ENCODE data around the gene RSPH3. TPM values are rescaled to one million over a fixed set of nuclear protein-coding genes. Genes with fewer than 3 reads are reported as not detected.

The RSPH3 gene
- total RNA-seq, 1 experiment from 2014 or later, result 3.1 TPM

DNA sequence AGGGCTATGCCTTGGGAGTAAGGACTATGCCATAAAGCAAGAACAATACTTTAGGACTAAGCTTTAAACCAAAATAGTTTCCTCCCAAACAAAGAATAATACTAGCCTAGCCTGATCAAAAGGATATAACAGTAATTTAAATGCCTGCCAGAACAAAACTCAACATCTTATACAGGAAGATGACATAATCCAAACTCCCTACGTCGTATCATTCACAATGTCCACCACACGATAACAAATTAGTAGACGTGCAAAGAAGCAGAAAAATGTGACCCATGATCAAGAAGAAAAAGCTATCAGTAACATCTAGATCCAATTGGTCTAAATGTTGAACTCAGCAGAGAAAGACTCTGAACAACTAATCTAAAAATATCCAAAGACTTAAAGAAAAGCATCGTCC lies 65.8 kb downstream of the RSPH3 start:
- Histone ChIP-seq H4K20me1 (ENCODE audit: low read length) (no peaks in the 10 kb centered on the region), H3K27ac (ENCODE audit: low read length) (no peak overlapping the region), H3K36me3 (ENCODE audit: low read depth, low read length) (no peaks in the 10 kb centered on the region), H3K4me3 (ENCODE audit: low read length) (no peak overlapping the region), H3K9ac (ENCODE audit: low read length) (no peak overlapping the region), H3K79me2 (ENCODE audit: low read length) (no peaks in the 10 kb centered on the region), H3F3A (ENCODE audit: low read length, unreplicated experiment) (no peaks in the 10 kb centered on the region), H3K4me2 (ENCODE audit: low read length) (no peak overlapping the region), H3K4me1 (ENCODE audit: insufficient read depth, low read length) (no peaks in the 10 kb centered on the region), H3K27me3 (ENCODE audit: low read length) (no peaks in the 10 kb centered on the region), H3K9me2 (replicated peaks; ENCODE audit: low read length) (no peaks in the 10 kb centered on the region), H3K9me3 (ENCODE audit: low read length) (no peaks in the 10 kb centered on the region), H2AFZ (ENCODE audit: low read length) (no peak overlapping the region)
- intact Hi-C loops (cut with micrococcal nuclease), result no loop called here
- BruUV-seq (replicated peaks), result no TSS peak
- POLR2A ChIA-PET (ENCODE audit: unreplicated experiment), result no interaction called here
- ATAC-seq (no peak), DNase-seq (no peak)
- TF ChIP-seq EZH2phosphoT487 (IDR thresholded peaks at IDR 0.05; ENCODE audit: borderline replicate concordance, low read length) (no peak), EZH2 (IDR thresholded peaks at IDR 0.05; ENCODE audit: low read length, unreplicated experiment) (no peak)
- TF ChIP-seq, protein P1, sequence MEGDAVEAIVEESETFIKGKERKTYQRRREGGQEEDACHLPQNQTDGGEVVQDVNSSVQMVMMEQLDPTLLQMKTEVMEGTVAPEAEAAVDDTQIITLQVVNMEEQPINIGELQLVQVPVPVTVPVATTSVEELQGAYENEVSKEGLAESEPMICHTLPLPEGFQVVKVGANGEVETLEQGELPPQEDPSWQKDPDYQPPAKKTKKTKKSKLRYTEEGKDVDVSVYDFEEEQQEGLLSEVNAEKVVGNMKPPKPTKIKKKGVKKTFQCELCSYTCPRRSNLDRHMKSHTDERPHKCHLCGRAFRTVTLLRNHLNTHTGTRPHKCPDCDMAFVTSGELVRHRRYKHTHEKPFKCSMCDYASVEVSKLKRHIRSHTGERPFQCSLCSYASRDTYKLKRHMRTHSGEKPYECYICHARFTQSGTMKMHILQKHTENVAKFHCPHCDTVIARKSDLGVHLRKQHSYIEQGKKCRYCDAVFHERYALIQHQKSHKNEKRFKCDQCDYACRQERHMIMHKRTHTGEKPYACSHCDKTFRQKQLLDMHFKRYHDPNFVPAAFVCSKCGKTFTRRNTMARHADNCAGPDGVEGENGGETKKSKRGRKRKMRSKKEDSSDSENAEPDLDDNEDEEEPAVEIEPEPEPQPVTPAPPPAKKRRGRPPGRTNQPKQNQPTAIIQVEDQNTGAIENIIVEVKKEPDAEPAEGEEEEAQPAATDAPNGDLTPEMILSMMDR (conservative IDR thresholded peaks at IDR 0.05; ENCODE audit: low read depth, low read length), result no peak
- CTCF ChIA-PET, result no interaction called here

DNA sequence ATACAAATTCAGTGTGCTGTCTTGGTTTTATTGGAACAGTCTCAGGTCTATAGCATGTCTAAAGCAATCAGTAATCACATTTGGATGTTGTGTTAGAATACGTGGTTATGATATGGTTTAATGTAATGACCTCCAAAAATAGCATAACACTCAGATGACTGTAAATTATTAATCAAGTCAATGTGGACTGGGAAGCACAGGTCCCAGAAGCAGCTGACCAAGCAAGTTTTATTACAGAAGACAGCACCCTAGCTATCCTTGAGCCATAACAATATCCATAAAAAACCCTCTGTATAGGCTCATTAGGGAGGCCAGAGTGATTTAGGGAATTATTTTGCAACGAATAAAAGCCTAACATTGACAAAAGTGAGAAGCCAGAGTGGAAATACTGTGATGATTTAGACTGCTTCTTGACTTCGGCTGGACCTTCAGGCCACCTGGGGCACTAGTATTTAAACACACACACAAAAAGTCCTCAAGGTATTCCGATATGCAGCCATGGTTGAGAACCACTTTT lies 66.9 kb downstream of the RSPH3 start:
- POLR2A ChIA-PET (ENCODE audit: unreplicated experiment), result no interaction called here

DNA sequence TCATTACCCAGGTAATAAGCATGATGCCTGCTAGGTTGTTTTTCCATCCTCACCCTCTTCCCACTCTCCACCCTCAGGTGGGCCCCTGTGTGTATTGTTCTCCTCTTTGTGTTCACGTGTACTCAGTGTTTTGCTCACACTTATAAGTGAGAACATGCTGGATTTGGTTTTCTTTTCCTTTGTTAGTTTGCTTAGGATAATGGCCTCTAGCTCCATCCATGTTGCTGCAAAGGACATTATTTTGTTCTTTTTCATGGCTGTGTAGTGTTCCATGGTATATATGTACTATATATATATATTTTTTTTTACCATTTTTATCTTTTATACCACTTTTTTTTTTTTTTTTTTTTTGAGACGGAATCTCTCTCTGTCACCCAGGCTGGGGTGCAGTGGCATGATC lies 71.9 kb downstream of the RSPH3 start:
- no peaks in the 10 kb centered on the region for H3K36me3 ChIP-seq (ENCODE audit: low read depth, low read length)
- H3K27ac ChIP-seq (ENCODE audit: low read length), result peak overlapping the region; percentile 76
- no peaks in the 10 kb centered on the region for H3K27me3 ChIP-seq (ENCODE audit: low read length)
- ChIA-PET CTCF (no interaction called here), POLR2A (ENCODE audit: unreplicated experiment) (no interaction called here)
- H3K9me3 ChIP-seq (ENCODE audit: low read length), result no peaks in the 10 kb centered on the region
- H3K9me2 ChIP-seq (replicated peaks; ENCODE audit: low read length), result no peaks in the 10 kb centered on the region
- intact Hi-C loops (cut with micrococcal nuclease), result no loop called here
- H3K4me2 ChIP-seq (ENCODE audit: low read length), result no peak overlapping the region
- H2AFZ ChIP-seq (ENCODE audit: low read length), result no peak overlapping the region
- DNase-seq (no peak), ATAC-seq (no peak)
- no peaks in the 10 kb centered on the region for H3K79me2 ChIP-seq (ENCODE audit: low read length)
- TF ChIP-seq EZH2phosphoT487 (IDR thresholded peaks at IDR 0.05; ENCODE audit: borderline replicate concordance, low read length), result no peak
- no peak for TF ChIP-seq EZH2 (IDR thresholded peaks at IDR 0.05; ENCODE audit: low read length, unreplicated experiment)
- TF ChIP-seq, protein P1 (conservative IDR thresholded peaks at IDR 0.05; ENCODE audit: low read depth, low read length), result no peak
- no peak overlapping the region for H3K4me3 ChIP-seq (ENCODE audit: low read length)
- no TSS peak for BruUV-seq (replicated peaks)
- no peaks in the 10 kb centered on the region for H3F3A ChIP-seq (ENCODE audit: low read length, unreplicated experiment)
- H3K9ac ChIP-seq (ENCODE audit: low read length), result no peak overlapping the region
- no peaks in the 10 kb centered on the region for H4K20me1 ChIP-seq (ENCODE audit: low read length)
- H3K4me1 ChIP-seq (ENCODE audit: insufficient read depth, low read length), result peaks cover 17% of the 10 kb centered on the region; the same call in 1 of the 2 replicates

More for the DNA sequence above, 66.9 kb downstream of the RSPH3 start:
- Histone ChIP-seq H3K36me3 (ENCODE audit: low read depth, low read length) (no peaks in the 10 kb centered on the region), H3K9ac (ENCODE audit: low read length) (no peak overlapping the region), H2AFZ (ENCODE audit: low read length) (no peak overlapping the region), H3K27me3 (ENCODE audit: low read length) (no peaks in the 10 kb centered on the region), H3K79me2 (ENCODE audit: low read length) (no peaks in the 10 kb centered on the region), H3K27ac (ENCODE audit: low read length) (no peak overlapping the region), H4K20me1 (ENCODE audit: low read length) (no peaks in the 10 kb centered on the region), H3K9me2 (replicated peaks; ENCODE audit: low read length) (no peaks in the 10 kb centered on the region), H3K4me2 (ENCODE audit: low read length) (no peak overlapping the region), H3F3A (ENCODE audit: low read length, unreplicated experiment) (no peaks in the 10 kb centered on the region), H3K9me3 (ENCODE audit: low read length) (no peaks in the 10 kb centered on the region), H3K4me1 (ENCODE audit: insufficient read depth, low read length) (no peaks in the 10 kb centered on the region), H3K4me3 (ENCODE audit: low read length) (no peak overlapping the region)
- intact Hi-C loops (cut with micrococcal nuclease), result no loop called here
- BruUV-seq (replicated peaks), result no TSS peak
- no peak for ATAC-seq
- DNase-seq, result no peak
- TF ChIP-seq, protein P1 (conservative IDR thresholded peaks at IDR 0.05; ENCODE audit: low read depth, low read length), result no peak
- TF ChIP-seq EZH2phosphoT487 (IDR thresholded peaks at IDR 0.05; ENCODE audit: borderline replicate concordance, low read length) (no peak), EZH2 (IDR thresholded peaks at IDR 0.05; ENCODE audit: low read length, unreplicated experiment) (no peak)
- CTCF ChIA-PET, result no interaction called here

Data from PC-3 (cell line).